KG1 (cell line): ENCODE data around the gene MTHFS.
"Not testable (repeated sequence)": the region's sequence is repeated elsewhere in the genome, so short reads cannot be mapped to it uniquely, and the experiment has no call there.

ENCODE experiments used
- DNase-seq: peaks from one replicate; lab custom pipeline; 2025; lab: John Stamatoyannopoulos, UW

Gene MTHFS

DNA sequence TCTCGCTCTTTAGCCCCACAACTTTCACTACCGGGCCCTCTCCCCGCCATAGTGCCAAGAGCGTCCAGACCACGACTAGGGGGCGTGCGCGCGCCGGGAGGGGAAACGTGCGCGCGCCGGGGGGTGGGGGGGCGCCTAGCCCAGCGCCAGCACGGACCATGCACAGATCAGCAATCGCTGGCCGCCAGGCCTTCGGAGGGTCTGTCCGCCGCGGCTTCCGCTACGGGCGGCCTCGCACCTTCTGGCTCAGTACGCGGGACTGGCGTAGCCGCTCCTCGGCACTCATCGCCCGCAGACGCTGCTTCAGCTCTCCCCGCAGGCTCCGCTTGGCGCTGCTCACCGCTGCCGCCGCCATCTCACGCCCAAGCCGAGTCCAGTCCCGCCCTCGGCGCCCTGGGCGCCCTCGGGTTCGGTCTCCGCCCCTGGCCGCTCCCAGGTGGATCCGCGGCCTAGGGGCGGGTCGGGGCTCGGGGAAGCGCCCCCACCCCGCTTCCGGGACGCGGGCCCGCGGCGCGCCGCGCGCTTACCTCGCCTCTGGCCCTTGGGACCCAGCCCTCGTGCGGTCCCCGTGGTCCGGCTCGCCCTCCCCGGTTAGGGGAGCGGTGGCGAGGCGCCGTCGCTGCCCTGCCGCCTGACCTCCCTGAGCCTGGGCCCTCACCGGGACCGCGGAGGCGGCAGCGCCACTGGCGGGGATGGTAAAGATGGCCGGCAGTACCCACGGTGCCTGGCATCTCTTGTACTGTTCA lies at the start of gene MTHFS:
TSS of gene MTHFS (minus strand) at position 381 of the 746 bp plus-strand sequence. CDS start at position 355, 26 bp downstream.
- peak; percentile 69 for DNase-seq

DNA sequence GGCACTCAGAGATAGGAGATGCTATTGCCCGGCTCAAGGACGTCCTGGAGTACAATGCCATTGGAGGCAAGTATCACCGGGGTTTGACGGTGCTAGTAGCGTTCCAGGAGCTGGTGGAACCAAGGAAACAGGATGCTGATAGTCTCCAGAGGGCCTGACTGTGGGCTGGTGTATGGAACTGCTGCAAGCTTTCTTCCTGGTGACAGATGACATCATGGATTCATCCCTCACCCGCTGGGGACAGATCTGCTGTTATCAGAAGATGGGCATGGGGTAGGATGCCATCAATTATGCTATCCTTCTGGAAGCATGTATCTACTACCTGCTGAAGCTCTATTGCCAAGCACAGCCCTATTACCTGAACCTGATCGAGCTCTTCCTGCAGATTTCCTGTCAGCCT lies 47.8 kb upstream of the MTHFS start:
- no peak for DNase-seq

DNA sequence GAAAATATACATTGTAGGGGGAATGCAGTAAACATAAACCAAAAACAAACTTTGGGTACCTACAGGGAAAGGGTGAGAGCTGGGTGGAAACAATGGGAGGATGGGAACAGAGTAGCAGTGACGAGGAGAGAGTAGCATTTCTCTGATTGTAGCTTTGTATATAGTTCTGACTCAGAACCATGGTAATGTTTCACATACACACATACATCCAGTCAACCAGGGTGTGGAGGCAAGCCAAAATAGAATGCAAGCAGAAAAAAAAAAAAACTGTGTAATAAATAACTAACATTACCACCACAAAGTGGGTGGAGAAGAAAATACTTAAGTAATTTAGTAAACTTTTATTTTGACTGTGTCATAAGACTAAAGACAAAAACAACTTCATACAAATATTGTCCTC lies 47.0 kb upstream of the MTHFS start:
- DNase-seq: no peak

DNA sequence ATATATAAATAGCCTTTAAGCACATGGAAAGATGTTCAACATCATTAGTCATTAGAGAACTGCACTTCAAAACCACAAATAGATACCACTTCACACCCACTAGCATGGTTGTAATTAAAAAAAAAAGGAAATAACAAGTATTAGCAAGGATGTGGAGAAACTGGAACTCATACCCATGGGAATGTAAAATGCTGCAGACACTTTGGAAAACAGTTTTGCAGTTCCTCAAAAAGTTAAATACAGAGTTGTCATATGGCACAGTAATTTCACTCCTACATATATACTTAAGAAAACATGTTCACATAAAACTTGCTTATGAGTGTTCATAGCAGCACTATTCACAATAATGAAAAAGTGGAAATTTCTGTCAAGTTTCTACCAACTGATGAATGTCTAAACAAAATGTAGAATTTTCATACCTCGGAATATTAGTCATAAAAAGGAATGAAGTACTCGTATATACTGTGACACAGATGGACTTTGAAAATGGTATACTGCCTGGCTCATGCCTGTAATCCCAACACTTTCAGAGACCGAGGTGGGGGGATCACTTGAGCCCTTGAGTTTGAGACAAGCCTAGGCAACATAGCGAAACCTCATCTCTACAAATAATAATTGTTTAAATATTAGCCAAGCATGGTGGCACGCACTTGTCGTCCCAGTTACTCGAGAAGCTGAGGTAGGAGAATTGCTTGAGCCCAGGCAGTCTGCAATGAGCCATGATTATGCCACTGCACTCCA lies 46.1 kb upstream of the MTHFS start:
- no peak for DNase-seq

DNA sequence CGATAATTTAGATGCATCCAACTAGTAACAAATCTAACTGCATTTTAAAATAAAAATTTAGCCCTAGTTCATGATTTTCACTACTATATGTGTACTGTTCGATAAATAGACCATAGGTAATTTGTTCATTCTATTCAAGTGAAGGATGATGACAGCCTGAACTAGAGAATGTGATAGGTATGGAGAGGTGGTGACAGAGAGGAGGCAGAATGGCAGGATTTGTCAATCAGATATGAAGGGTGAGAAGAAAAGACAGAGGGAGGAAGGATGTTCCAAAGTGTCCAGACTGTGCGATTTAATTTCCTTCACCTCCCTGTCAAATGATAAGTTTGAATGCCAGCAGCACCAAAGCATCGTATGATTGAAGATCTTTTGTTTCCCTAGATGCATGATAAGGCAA lies 42.6 kb upstream of the MTHFS start:
- DNase-seq: no peak

DNA sequence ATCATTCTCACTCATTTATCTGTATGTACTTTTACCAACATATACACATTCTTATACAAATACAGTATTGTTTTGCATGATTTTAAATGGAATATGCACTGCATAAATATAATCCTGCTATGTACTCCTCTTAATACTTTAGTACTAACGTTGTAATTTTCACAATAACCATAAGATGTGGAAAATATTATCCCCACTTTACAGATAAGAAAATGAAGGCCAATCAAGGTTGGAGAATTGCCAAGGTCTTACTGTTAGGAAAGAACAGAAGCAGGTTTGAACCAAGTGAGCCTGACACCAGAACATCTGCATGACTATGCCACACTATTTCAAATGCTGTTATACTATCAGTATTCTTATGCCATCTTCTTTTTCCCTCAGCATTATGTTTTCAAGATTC lies 41.3 kb upstream of the MTHFS start:
- no peak for DNase-seq

DNA sequence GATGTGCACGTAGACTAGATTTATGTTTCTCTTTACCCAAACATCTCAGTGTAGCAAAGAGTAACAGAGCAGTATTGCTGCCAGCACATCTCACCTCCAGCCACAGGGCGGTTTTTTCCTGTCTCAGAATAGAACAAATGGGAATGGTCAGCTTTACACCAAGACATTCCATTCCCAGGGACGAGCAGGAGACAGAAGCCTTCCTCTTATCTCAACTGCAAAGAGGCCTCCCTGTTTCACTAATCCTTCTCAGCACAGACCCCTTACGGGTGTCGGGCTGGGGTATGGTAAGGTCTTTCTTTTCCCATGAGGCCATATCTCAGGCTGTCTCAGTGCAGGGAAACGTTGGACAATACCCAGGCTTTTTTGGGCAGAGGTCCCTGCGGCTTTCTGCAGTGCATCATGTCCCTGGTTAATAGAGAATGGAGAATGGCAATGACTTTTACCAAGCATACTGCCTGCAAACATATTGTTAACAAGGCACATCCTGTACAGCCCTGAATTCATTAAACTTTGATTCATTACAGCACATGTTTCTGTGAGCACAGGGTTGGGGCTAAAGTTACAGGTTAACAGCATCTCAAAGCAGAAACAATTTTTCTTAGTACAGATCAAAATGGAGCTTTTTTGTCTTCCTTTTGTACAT lies 38.9 kb upstream of the MTHFS start:
- DNase-seq: not testable (repeated sequence)

DNA sequence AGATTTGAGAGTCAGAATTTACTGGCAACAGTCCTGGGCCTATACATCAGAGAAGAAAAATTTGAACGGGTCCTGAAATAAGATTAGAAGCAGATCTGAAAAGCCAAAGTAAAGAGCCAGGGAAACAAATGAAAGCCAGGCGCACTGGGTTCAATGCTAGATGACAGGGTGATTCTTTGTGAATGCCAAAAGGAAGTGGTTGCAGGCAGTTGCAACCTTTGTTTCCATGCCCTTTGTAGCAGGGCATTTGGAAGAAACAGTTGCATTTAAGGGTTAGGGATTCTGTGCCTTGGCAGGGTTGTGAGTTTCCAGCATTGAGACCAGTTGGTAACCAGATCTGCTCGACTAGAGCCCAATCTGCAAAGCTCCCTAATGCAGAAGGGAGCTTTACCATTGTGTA lies 36.4 kb upstream of the MTHFS start:
- DNase-seq: no peak

DNA sequence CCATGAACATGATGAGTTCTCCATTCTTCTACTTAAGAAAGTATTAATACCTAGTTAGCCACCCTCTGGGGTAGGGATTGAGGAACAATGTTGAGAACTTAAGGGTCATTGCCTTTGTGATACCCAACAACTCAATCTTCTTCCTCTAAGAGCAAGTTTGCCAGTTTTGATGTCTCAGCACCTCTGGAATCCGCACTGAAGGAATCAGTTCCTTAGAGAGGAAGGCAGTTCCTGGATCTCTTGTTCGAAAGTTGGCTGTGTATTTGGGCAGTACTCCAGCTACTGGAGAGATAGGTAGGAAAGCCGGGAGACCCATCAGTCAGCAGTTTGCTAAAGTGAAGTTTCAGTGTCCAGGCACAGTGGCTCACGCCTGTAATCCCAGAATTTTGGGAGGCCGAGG lies 35.6 kb upstream of the MTHFS start:
- no peak for DNase-seq

DNA sequence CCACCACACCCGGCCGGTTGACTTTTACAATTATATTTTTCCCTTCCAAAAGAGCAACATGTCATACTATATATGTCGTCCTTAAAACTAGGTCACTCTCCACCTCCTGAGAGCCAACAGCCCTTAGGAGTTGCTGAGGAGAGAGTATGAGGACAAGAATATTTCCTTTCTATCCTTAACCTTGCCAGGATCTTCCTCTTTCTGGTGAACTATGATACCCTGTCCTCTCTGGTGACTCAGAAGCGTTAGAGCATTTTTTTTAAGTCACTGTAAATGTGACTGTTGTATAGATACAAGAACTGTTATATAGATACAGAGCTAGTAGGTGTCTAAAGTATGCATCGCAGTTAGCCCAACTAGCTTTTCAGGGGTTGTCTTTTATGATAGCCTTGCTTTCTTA lies 33.7 kb upstream of the MTHFS start:
- DNase-seq: no peak

DNA sequence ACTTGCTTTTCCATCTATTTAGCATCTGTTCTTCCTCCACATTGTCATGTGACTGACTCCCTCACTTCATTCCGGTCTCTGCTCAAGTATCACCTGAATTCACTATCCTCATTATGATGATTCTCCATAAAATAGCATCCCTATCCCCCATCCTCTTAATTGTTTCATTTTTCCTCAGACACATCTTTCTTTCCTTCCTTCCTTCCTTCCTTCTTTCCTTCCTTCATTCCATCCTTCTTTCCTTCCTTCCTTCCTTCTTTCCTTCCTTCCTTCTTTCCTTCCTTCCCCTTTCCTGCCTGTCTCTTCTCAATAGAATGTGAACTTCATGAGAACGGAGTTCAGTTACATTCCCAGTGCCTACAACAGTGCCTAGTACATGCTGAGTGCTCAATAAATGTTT lies 32.6 kb upstream of the MTHFS start:
- DNase-seq: no peak

DNA sequence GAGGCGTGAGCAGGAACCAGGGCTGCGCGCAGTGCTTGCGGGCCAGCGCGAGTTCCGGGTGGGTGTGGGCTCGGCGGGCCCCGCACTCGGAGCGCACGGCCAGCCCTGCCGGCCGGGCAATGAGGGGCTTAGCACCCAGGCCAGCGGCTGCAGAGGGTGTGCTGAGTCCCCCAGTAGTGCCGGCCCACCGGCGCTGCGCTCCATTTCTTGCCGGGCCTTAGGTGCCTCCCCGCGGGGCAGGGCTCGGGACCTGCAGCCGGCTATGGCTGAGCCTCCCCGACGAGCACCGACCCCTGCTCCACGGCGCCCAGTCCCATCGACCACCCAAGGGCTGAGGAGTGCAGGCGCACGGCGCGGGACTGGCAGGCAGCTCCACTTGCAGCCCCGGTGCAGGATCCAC lies 29.3 kb upstream of the MTHFS start:
- DNase-seq: not testable (repeated sequence)

DNA sequence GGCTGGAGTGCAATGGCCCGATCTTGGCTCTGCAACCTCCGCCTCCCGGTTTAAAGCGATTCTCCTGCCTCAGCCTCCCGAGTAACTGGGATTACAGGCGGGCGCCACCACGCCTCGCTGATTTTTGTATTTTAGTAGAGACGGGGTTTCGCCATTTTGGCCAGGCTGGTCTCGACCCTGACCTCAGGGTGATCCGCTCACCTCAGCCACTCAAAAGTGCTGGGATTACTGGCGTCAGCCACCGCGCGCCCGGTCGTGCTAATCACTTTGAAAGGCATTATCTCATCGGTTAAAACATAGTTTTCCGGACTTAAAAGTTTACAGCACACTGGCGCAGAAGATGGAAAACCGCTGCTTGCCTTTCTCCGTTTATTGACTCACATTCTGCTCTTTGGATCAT lies 27.6 kb upstream of the MTHFS start:
- no peak for DNase-seq

DNA sequence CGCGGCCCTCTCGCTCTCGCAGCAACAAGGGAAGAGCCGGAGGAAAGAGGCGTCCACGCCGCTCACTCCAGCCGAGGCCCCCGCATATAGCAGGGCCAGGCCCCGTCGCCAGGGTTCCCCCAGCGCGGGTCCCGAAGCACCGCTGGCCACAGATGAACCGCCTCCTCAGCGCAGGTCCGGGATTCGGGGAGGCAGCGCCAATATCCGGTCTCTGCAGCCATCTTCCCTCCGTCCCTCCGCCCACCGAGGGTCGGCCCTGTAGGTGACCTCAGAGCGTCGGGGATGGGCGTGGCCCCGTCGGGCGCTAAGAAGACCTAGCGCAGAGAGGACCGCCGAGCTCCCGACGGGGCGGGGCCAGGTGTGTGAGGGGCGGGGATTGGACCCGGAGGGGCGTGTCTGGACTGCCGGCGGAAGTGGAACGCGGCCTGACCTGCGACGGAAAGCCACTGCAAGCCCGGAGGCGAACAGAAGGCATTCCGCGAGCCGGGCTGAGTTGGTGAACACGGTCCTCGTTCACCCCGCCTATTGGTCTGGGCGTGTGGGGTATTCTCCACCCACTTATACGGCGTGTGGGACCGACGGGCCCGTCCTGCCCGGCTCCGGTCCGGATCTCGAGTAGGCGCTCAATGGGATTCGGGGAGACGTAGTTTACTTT lies 26.8 kb upstream of the MTHFS start:
- DNase-seq: peak; percentile 92

DNA sequence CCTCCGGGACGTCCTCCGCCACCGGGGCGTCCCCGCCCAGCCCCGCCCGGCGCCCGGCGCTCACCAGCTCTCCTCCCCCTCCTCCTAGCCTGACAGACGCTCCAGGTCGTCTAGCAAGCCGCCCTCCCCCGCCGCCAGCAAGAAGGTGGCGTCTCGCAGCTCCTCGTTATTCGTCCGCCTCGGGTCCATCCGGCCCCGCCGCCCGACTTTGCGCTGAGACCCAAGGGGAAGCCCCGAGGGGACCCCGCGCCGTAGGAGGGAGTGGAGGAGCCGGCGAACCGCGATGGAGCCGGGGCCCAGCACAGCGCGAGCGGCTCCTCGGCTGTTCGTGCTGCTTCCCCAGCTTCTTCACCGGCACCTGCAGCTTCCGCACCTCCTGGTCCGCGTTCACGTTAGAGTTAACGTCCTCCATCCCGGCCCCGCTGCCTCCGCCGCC lies 26.3 kb upstream of the MTHFS start:
- no peak for DNase-seq

DNA sequence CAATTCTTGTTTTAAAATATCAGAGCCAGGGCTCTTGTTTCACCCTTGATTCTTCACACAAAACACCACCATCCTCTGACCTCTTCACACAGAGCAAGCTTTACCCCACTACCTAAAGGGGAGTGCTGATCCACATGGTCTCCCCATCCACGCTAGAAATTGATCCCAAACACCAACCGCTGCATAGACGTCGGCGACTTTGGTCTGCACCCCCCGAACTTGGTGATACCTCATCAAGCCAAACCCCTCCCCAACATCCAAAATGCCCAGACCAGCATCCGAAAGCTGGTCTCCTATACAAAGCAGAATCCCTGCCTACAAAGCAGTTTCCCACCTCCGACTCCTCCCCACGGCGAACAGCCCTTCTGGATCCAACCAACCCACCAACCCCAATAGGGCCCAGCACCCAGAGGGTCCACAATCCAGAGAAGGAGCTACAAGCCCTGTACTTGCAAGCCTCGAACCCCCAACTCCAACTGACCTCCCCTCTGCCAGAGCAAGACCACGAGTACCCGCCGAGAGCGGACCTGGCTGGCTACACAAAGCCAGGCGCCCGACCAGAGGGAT lies 25.8 kb upstream of the MTHFS start:
- DNase-seq: no peak

DNA sequence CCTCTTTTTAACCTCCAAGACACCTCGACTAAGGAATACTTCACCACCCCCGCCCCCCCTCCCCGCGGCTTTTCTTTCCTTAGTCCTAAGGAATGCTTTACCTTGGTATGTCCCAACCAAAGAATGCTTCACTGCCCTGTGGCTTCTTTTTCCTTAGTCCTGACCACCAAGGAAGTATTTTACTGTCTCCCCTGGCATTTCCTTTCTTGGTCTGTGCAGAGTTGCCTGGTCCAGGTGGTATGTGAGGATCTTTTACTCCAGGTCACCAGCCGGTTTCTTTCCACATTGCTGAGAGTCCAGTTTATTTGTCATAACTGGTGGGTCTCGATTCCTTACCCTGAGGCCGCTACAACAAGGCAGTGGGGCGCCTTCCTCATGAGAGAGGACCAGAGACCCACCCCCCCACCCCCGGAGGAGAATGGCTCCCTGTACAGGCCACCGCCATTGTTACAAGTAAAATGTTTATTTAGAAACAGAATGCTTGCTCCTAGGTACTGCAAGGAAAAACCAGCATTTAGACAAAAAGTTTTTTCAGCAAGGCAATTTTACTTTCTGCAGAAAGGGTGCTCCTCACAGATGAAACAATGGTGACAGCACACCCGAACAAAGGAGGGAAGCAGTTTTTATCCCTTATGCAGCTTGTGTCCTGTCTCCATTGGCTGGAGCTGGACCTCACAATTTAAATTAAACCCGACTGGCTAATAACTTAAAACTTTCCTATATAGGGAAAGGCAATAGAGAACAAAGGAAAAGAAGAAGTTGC lies 23.1 kb upstream of the MTHFS start:
- no peak for DNase-seq

DNA sequence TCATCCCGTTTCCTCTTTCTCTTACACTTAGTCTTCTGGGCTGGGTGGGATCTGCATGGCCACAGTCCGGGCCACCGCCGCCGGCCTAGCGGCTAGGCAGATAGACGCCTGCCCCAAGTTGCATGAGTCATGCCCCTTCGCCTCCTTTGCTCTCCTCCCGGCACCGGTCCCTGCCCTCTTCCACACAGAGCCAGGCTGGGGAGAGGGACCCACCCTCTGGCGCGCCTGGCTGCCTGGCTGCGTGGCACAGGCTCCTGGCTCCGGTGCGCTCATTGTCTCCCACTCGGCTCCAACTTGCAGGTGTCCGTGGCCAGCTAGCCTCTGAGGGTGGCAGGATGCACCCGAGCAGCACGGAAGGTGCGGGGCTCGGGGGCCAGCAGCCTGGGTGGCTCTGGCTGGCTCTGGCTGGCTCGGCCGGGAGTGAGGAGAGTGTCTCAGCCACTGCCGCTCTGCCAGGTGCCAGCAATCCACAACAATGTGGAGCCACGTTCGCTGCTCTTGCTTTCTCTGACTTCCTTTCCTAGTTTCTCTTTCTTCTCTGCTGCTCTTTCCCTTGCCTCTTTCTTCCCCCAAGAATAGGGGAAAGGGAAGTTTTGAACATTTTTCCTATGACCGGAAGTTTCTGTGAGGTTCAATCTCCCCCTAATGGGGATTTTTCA lies 22.4 kb upstream of the MTHFS start:
- DNase-seq: no peak

DNA sequence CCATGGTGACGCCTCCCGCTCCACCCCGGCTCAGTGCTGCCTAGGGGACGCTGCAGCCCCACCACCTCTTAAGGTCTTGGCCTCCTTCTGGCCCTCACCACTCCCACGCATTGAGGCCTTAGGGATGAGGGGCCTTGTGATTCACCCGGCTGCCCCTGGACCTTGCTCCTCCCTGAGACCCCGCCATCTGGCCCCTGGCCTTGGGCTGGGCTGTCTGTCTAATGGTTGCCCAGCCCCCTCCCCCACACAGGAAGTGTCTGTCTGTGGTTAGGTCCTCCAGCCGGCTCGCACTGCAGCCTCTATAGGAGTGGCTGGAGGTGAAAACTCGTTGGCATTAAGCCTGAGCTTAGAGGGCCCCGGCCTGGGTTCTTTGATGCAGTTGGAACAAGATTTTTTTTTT lies 21.5 kb upstream of the MTHFS start:
- DNase-seq: no peak

DNA sequence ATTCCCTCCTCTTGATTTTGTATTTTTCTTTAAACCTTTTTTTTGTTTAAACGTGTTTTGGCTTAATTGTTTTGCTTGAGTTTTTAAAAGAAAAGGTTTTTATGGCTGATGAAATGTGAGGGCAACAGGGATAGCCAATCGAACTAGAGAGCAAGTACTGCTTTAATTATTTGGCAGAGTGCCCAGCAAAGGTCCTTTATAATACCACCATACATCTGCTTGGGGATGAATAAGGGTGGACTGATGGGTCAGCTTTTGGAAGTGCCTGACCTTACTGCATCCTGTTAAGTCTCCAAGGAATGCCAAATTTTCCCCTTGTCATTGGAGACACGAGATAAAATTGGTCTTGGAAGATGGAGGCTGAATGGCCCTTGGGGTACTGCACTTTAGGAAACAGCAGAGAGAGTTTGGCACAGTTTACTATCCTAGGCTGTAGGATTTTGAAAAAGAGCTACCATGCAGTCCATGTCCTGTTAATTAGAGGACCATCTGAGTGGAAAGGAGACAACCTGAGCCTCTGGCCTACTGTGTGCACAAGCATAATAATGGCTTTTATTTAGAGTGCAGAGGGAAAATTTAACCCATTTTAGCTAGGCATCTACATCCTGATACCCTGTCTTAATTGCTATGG lies 19.8 kb upstream of the MTHFS start:
- no peak for DNase-seq
